GM13976 (cell line): Measurements from ENCODE around the gene AQP2.

Experiments used
- DNase-seq: peaks from one replicate; pipeline ENCODE4 v3.0.0; 2012; ENCODE audit warnings: low spot score
- CTCF ChIP-seq: IDR thresholded peaks from 2 replicates; pipeline ENCODE4 v1.5.1; 2012; ENCODE audit warnings: borderline replicate concordance, mild to moderate bottlenecking; ENCODE audit not compliant: insufficient read depth; ENCODE audit errors: extremely low read depth, missing control alignments, control extremely low read depth
- in situ Hi-C: fragments of 300-500 bp; cut with MboI; formaldehyde crosslinking; loops from one replicate; pipeline ENCODE4 v1.12.0; 2022; ENCODE audit warnings: low sequenced_read_pairs, mixed read lengths, inconsistent platforms; ENCODE audit not compliant: unreplicated experiment

The AQP2 gene

GRCh38 chr12:49950273-49951251, at the start of gene AQP2:
AQP2 (plus strand) TSS chr12:49950737; CDS start chr12:49950831, 94 bp downstream.
- DNase-seq = no peak
- in situ Hi-C loops = no loop called here
- no peak for TF ChIP-seq CTCF

- in situ Hi-C loops = no loop called here
- DNase-seq = no peak
- no peak for TF ChIP-seq CTCF
Measured at GRCh38 chr12:49901026-49901425, 49.5 kb upstream of the AQP2 start.

GRCh38 chr12:49901986-49902385, 48.6 kb upstream of the AQP2 start:
- no peak for DNase-seq
- in situ Hi-C loops = no loop called here
- no peak for TF ChIP-seq CTCF

DNA sequence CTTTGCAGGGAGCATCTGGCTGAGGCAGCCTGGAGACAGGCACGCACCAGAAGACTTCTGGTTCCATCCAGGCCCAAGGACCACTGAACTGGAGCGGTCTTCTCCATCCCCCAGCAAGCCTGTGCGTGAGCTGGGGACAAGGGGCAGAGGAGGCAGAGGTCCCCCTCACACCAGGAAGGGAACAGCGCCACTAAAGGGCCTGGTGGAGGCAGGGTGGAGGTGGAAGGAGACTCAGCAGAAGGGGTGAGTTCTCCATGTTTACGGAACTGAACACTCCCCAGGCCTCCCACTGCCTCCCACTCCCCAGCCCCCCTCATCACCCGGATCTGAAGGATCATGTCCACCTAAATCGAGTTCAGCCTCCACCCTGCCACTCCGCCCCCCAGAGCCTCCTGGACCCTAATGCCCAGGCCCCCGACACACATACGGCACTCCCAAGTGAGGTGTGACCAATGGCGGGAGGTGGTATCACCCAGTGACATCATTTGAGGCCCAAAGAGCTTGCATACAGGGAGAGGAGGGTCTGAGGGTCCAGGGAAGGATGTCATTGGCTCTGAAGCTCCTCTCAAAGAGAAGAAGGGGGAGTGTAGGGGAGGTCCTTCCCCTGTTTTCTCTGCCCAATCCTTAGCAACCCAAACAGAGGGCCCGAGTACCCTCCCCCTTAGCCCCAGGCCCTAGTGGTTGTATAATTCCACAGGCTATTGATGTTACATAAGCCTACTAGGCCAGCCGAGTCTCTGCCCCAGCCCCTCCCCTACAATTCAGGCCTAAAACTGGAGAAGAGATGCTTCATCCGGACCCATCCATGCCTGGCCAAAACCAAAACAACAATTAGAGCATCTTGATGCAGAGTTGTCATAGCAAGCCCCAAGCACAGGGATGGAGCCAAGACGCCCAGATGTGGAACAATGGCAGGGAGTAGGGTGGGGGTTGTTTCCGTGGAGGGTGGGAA, 47.9 kb upstream of the AQP2 start:
- TF ChIP-seq CTCF = no peak
- in situ Hi-C loops = no loop called here
- DNase-seq = no peak

- in situ Hi-C loops = no loop called here
- TF ChIP-seq CTCF = no peak
- DNase-seq = no peak
Measured at GRCh38 chr12:49903351-49903699, 47.2 kb upstream of the AQP2 start.

DNA sequence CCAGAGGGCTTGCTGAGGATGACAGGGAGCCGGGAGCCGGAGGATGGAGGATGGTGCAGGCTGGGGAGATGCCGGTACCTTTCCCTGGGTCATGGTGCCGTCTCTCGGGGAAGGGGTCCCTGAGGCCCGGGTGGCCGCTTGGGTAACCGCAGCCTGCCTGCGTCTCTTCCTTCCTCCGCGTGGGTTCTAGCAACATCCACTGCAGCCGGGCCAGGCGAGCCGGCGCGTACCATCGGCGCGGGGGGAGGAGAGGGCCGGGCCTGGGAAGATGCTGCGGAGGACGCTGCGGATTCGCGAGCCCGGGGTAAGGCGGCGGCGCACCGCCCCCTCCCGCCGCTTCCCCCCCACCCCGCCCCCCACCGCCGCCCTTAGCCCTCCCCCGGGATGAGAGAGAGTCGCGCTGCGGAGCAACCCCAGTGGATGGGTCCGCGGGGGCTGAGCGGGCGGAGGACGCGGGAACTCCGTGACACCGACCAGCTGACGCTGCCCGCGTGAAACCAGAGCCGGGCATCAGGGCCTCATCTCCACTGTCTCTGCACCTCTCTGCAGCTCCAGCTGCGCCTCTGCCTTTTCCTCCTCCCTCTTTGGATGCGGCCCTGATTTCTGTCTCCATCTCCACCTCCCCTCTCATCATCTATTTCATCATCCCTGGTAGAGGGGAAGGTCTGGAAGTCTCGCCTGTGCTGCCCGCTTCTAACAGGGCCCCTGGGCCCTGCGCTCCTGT, 46.7 kb upstream of the AQP2 start, which contains the start of gene FAIM2:
Gene FAIM2 (minus strand): TSS at position 201 of the 724 bp plus-strand sequence. CDS start 108 bp downstream, at position 93.
- in situ Hi-C loops = no loop called here
- no peak for TF ChIP-seq CTCF
- DNase-seq = peak; percentile 55
